Adipocyte (in vitro differentiated cells): ENCODE data around the gene NF2.
A peak's percentile ranks its signal among the peaks of the same experiment; 100 is the strongest.

Source experiments
- DNase-seq: peaks from one replicate; pipeline ENCODE4 v3.0.0-alpha.2; 2015; ENCODE audit warnings: low read depth
- H3K27me3 ChIP-seq: replicated peaks from 2 replicates; pipeline ENCODE4 v1.7.0; 2013; ENCODE audit warnings: mild to moderate bottlenecking, low read length, moderate library complexity; ENCODE audit not compliant: control insufficient read depth, insufficient read depth
- H3K36me3 ChIP-seq: 2 replicates; pipeline ENCODE4 v1.7.0; 2013; ENCODE audit warnings: low read length, mild to moderate bottlenecking, moderate library complexity; ENCODE audit not compliant: control insufficient read depth, insufficient read depth, severe bottlenecking
- H3K4me1 ChIP-seq: 2 replicates; pipeline ENCODE4 v1.7.0; 2013; ENCODE audit warnings: mild to moderate bottlenecking, low read length, moderate library complexity; ENCODE audit not compliant: control insufficient read depth, insufficient read depth
- H3K4me3 ChIP-seq: 2 replicates; pipeline ENCODE4 v1.7.0; 2013; ENCODE audit warnings: mild to moderate bottlenecking, low read length, moderate library complexity
- H3K9ac ChIP-seq: 2 replicates; pipeline ENCODE4 v1.7.0; 2013; ENCODE audit warnings: mild to moderate bottlenecking, low read length, moderate library complexity
- H3K9me3 ChIP-seq: 2 replicates; pipeline ENCODE4 v1.7.0; 2013; ENCODE audit warnings: mild to moderate bottlenecking, low read length, moderate library complexity; ENCODE audit not compliant: control insufficient read depth

Gene NF2

GRCh38 chr22:29716814-29717545 lies 113.5 kb downstream of the NF2 start:
- Histone ChIP-seq H3K4me3 (no peak overlapping the region), H3K36me3 (no peaks in the 10 kb centered on the region), H3K9me3 (no peaks in the 10 kb centered on the region), H3K27me3 (peaks cover 60% of the 10 kb centered on the region), H3K4me1 (no peaks in the 10 kb centered on the region), H3K9ac (no peak overlapping the region)
- DNase-seq = peak; percentile 85

- H3K27me3 ChIP-seq = peaks cover 57% of the 10 kb centered on the region
Measured at GRCh38 chr22:29717789-29718188, 114.4 kb downstream of the NF2 start.

DNA sequence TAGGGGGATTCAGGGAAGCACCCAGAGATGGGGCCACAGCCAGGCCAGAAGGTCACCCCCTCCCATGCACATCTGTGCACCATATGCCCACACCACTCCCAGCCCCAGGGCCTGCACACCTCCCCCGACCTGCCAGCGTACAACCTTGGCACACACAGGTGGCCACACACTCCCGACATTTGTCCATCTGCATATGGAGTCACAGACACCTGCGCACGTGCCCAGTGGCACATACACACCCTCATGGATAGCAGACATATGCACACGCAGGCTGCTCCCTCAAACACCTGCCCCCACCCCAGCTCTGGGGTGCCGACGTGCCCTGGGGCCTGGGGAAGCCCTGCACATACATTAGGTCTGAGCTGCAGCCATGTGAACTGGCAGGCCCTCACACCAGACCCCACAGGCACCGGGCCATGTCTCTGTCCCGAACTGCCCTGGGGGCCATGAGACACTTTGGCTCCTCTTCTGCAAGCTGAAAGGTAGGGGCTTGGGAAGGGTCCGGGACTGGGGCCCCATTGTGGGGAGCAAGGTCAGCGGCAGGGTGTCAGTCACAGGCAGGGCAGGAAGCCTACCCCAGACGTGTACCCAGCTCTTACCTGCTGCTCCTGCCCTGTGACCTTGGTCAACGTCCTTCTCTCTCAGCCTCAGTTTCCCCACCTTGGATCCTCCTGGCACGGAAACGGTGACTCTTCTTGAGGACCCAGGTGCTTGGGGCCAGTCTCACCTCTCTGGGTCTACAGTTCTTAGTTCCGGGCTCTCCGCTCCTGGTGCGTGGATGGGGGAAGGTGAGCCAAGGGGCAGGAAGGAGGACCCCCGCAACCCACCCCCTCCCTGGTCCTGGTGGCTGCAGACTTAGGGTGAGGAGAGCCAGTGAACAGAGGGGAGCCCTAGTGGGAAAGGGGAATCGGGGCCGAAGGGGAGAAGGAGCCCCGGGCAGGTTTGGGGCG lies 115.8 kb downstream of the NF2 start:
- no peaks in the 10 kb centered on the region for H3K36me3 ChIP-seq
- no peaks in the 10 kb centered on the region for H3K4me1 ChIP-seq
- H3K27me3 ChIP-seq = peaks cover 58% of the 10 kb centered on the region
- H3K9me3 ChIP-seq = no peaks in the 10 kb centered on the region
- no peak overlapping the region for H3K9ac ChIP-seq
- H3K4me3 ChIP-seq = no peak overlapping the region
- DNase-seq = no peak

More at GRCh38 chr22:29717789-29718188, 114.4 kb downstream of the NF2 start:
- H3K9me3 ChIP-seq = no peaks in the 10 kb centered on the region
- no peaks in the 10 kb centered on the region for H3K36me3 ChIP-seq
- no peak for DNase-seq
- no peaks in the 10 kb centered on the region for H3K4me1 ChIP-seq
- no peak overlapping the region for H3K9ac ChIP-seq
- no peak overlapping the region for H3K4me3 ChIP-seq

- Histone ChIP-seq H3K9me3 (no peaks in the 10 kb centered on the region), H3K4me3 (no peak within 1 kb of the TSS), H3K27me3 (peaks cover 58% of the 10 kb centered on the region), H3K36me3 (no peaks in the 10 kb centered on the region), H3K9ac (no peak within 1 kb of the TSS), H3K4me1 (no peaks in the 10 kb centered on the region)
- peak; percentile 43 for DNase-seq
Measured at GRCh38 chr22:29719899-29720645, 116.6 kb downstream of the NF2 start, which contains the start of gene CABP7. TSS of gene CABP7 (plus strand) at chr22:29720003. CDS start at chr22:29720425, 422 bp downstream.

GRCh38 chr22:29720811-29721323 lies 117.4 kb downstream of the NF2 start:
- Histone ChIP-seq H3K27me3 (peaks cover 58% of the 10 kb centered on the region), H3K9ac (no peak overlapping the region), H3K9me3 (no peaks in the 10 kb centered on the region), H3K4me3 (no peak overlapping the region), H3K4me1 (no peaks in the 10 kb centered on the region), H3K36me3 (no peaks in the 10 kb centered on the region)
- no peak for DNase-seq

DNA sequence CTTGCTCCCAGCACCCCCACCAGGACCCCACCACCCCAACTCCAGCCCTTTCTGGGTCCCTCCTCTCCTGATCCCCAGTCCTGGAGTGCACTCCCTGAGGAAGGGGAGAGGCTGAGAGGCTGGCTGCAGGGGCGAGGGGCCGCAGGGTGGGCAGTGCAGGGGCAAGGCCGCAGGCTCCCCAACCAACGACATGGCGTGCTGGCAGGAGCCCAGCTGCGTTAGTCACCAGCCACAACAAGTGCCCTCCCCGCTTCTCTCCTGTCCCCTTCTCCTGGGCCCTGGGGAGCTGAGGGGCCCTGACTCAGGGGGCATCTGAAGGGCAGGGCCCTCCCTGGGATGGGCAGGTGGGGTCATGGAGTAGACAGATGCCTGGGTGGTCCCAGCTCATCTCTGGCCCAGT lies 118.7 kb downstream of the NF2 start:
- Histone ChIP-seq H3K4me1 (no peaks in the 10 kb centered on the region), H3K9me3 (no peaks in the 10 kb centered on the region), H3K36me3 (no peaks in the 10 kb centered on the region), H3K27me3 (peaks cover 51% of the 10 kb centered on the region), H3K4me3 (no peak overlapping the region), H3K9ac (no peak overlapping the region)
- DNase-seq = no peak

- Histone ChIP-seq H3K36me3 (no peaks in the 10 kb centered on the region), H3K9ac (no peak overlapping the region), H3K27me3 (peaks cover 51% of the 10 kb centered on the region), H3K4me1 (no peaks in the 10 kb centered on the region), H3K9me3 (no peaks in the 10 kb centered on the region), H3K4me3 (no peak overlapping the region)
- DNase-seq = no peak
Measured at GRCh38 chr22:29722587-29722986, 119.2 kb downstream of the NF2 start.

DNA sequence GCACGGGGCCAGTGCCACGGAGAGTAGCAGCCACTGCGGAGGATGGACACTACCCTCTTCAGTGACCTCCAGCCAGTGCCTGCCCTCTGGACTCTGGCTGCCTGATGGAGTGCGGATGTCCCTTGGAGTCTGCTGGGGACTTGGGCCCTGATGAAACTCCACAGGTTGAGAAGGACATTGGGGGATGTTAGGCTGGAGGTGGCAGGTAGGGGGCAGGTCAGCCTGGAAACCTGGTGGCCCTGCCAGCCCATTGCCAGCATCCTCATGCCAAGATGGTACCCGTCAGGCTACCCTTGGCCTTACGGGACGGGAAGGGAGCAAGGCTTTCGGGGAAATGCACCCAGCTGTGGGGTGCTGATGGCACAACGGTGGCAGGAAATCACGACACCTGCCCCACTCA lies 120.3 kb downstream of the NF2 start:
- Histone ChIP-seq H3K36me3 (no peaks in the 10 kb centered on the region), H3K9me3 (no peaks in the 10 kb centered on the region), H3K9ac (no peak overlapping the region), H3K4me1 (no peaks in the 10 kb centered on the region), H3K27me3 (peaks cover 43% of the 10 kb centered on the region), H3K4me3 (no peak overlapping the region)
- no peak for DNase-seq

- DNase-seq = no peak
- Histone ChIP-seq H3K4me3 (no peak overlapping the region), H3K4me1 (no peaks in the 10 kb centered on the region), H3K36me3 (no peaks in the 10 kb centered on the region), H3K9ac (no peak overlapping the region), H3K9me3 (no peaks in the 10 kb centered on the region), H3K27me3 (peaks cover 35% of the 10 kb centered on the region)
Measured at GRCh38 chr22:29724843-29725242, 121.4 kb downstream of the NF2 start.

GRCh38 chr22:29726106-29726505 lies 122.7 kb downstream of the NF2 start:
- Histone ChIP-seq H3K9ac (no peak overlapping the region), H3K9me3 (no peaks in the 10 kb centered on the region), H3K4me1 (no peaks in the 10 kb centered on the region), H3K27me3 (peaks cover 35% of the 10 kb centered on the region), H3K36me3 (peaks cover 5% of the 10 kb centered on the region), H3K4me3 (no peak overlapping the region)
- DNase-seq = no peak
